Adrenal gland (tissue), 12 donors: ENCODE results near the gene FBXW5. TPM values are rescaled to one million over a fixed set of nuclear protein-coding genes. Genes with fewer than 3 reads are reported as not detected.

ENCODE experiments used
- DNase-seq, 7 donors: peaks; one replicate each; pipeline ENCODE4 v3.0.0-alpha.2; 2019 to 2020
- H3K27ac ChIP-seq, 5 donors: fragments of 200-600 bp; sonication (generic) in 4 of 5; 1 replicate in 3 of 5; 2 replicates in 2 of 5; pipeline versions ENCODE4 v1.5.1 to v1.8.0; 2016 to 2020; ENCODE audit warnings: mild to moderate bottlenecking in 1 of 5
- H3K27me3 ChIP-seq: fragments of 200-600 bp; 2 replicates; pipeline ENCODE4 v1.8.0; 2021
- H3K36me3 ChIP-seq, 2 donors: fragments of 200-600 bp; replicated peaks in 1 of 2; 1 replicate in 1 of 2; 2 replicates in 1 of 2; pipeline versions ENCODE4 v1.5.1 to v1.8.0; 2018 to 2022
- H3K4me1 ChIP-seq, 2 donors: fragments of 200-600 bp; replicated peaks in 1 of 2; 1 replicate in 1 of 2; 2 replicates in 1 of 2; pipeline versions ENCODE4 v1.5.1 to v1.8.0; 2018 to 2021
- H3K4me3 ChIP-seq, 4 donors: fragments of 200-600 bp; sonication (generic) in 3 of 4; one replicate each; pipeline ENCODE4 v1.5.1; 2016 to 2018
- H3K9me3 ChIP-seq, 3 donors: fragments of 200-600 bp; sonication (generic) in 1 of 3; replicated peaks in 1 of 3; 1 replicate in 2 of 3; 2 replicates in 1 of 3; pipeline versions ENCODE4 v1.5.1 to v1.8.0; 2016 to 2021
- POLR2A ChIP-seq, 2 donors: fragments of 450-650 bp; IDR thresholded peaks; one replicate each; pipeline ENCODE4 v1.6.1; 2017; ENCODE audit warnings: antibody characterized with exemption in 2 of 2, mild to moderate bottlenecking in 2 of 2, moderate library complexity in 1 of 2
- WGBS, 4 donors: extraction: QIAGEN DNeasy Blood & Tissue Kit in 2 of 4; methylation state at CpG; one replicate each; pipeline versions ENCODE4 v1.1.5 to v1.1.7; 2013 to 2017; 5-methylcytosine and 5-hydroxymethylcytosine counted together
- intact Hi-C, 2 donors: fragments of 100-400 bp; cut with DNase I; formaldehyde crosslinking; loops; one replicate each; pipeline versions ENCODE4 v1.14.1 to v1.15.0; 2022 to 2023
- polyA plus RNA-seq, 3 donors: library from polyadenylated mRNA; stranded (reverse); fragments of 200-250 nt in 2 of 3; fragments of 350-450 nt in 1 of 3; fragmentation: Illumina TruSeq in 1 of 3; extraction: RNeasy Lipid Tissue Mini Kit (QIAGEN cat#74804) in 1 of 3; gene quantifications; one replicate each; pipeline ENCODE4 v1.2.3, GENCODE V29; 2013 to 2014
- total RNA-seq, 9 donors: library from RNA; depleted of rRNA in 4 of 9; stranded (reverse); fragments of >200 nt in 4 of 9; fragments of 120-200 nt in 1 of 9; fragmentation: NEBNext Ultra II Directional in 1 of 9; extraction: Animal tissue kit (Norgen Biotek cat#: 25700) in 1 of 9; gene quantifications; one replicate each; pipeline versions ENCODE4 v1.1.0 to v1.2.4, GENCODE V29; 2013 to 2023
- TF ChIP-seq, protein P1 (sequence below), 6 experiments: fragments of 450-650 bp in 4 of 6; fragments of 200-600 bp in 2 of 6; sonication (generic) in 1 of 6; IDR thresholded peaks; 1 replicate in 5 of 6; 2 replicates in 1 of 6; pipeline versions ENCODE4 v1.5.1 to v1.8.0; 2016 to 2021; ENCODE audit warnings: antibody characterized with exemption in 6 of 6, mild to moderate bottlenecking in 2 of 6, moderate library complexity in 1 of 6
- donor health status: healthy with polysubstance abuse.
- donor health status: Bipolar disorder and iron deficiency.
- donor health status: DM: yes; HTN: yes; CAD: no.
- donor health status: DM: no; HTN: no; CAD: no.
- donor health status: DM: no; HTN: no; CAD: no.
- donor health status: DM: yes; HTN: yes; CAD: no.

Gene FBXW5
- total and polyA plus RNA-seq, 12 donors: 19.2 to 257 (median 139) TPM

GRCh38 chr9:136957901-136958300, 13.4 kb upstream of the FBXW5 start:
- no peak for DNase-seq
- no peak overlapping the region for H3K4me3 ChIP-seq
- H3K27me3 ChIP-seq: no peaks in the 10 kb centered on the region
- no peaks in the 10 kb centered on the region for H3K9me3 ChIP-seq
- intact Hi-C loops: loop anchor here in 1 of 2 donors (5.0 kb wide), 1 partner anchor 64 kb away; no protein-coding TSS in a partner anchor
- no peak overlapping the region for H3K27ac ChIP-seq
- 89 to 96% (median 93%) methylated on average over 5 to 6 of the region's 6 CpGs for WGBS, 4 donors
- peaks cover 0 to under 1% of the 10 kb centered on the region in 2 donors for H3K4me1 ChIP-seq
- no peak for TF ChIP-seq POLR2A (IDR thresholded peaks at IDR 0.05)
- TF ChIP-seq, protein P1, sequence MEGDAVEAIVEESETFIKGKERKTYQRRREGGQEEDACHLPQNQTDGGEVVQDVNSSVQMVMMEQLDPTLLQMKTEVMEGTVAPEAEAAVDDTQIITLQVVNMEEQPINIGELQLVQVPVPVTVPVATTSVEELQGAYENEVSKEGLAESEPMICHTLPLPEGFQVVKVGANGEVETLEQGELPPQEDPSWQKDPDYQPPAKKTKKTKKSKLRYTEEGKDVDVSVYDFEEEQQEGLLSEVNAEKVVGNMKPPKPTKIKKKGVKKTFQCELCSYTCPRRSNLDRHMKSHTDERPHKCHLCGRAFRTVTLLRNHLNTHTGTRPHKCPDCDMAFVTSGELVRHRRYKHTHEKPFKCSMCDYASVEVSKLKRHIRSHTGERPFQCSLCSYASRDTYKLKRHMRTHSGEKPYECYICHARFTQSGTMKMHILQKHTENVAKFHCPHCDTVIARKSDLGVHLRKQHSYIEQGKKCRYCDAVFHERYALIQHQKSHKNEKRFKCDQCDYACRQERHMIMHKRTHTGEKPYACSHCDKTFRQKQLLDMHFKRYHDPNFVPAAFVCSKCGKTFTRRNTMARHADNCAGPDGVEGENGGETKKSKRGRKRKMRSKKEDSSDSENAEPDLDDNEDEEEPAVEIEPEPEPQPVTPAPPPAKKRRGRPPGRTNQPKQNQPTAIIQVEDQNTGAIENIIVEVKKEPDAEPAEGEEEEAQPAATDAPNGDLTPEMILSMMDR (IDR thresholded peaks at IDR 0.05): no peak
- H3K36me3 ChIP-seq: no peaks in the 10 kb centered on the region

DNA sequence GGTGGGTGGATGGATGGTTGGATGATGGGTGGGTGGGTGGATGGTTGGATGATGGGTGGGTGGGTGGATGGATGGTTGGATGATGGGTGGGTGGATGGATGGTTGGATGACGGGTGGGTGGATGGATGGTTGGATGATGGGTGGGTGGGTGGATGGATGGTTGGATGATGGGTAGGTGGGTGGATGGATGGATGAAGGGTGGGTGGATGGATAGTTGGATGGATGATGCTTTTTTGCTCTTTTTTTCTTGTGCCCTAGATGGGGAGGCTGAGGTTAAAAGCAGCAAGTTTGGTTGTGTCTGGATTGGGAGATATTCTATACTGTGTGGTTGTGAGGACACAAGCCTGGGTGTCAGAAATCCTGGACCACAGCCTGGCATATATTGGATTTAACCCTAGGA, 12.9 kb upstream of the FBXW5 start:
- Histone ChIP-seq H3K4me3 (no peak overlapping the region), H3K4me1 (peaks cover 0 to 5% of the 10 kb centered on the region in 2 donors), H3K36me3 (no peaks in the 10 kb centered on the region), H3K9me3 (no peaks in the 10 kb centered on the region), H3K27me3 (no peaks in the 10 kb centered on the region), H3K27ac (no peak overlapping the region)
- intact Hi-C loops: loop anchor here in 1 of 2 donors (5.0 kb wide), 1 partner anchor 65 kb away; no protein-coding TSS in a partner anchor
- 82 to 100% (median 90%) methylated on average over 1 of the region's 1 CpG for WGBS, 4 donors
- TF ChIP-seq, protein P1 (IDR thresholded peaks at IDR 0.05): no peak
- TF ChIP-seq POLR2A (IDR thresholded peaks at IDR 0.05): no peak
- DNase-seq: no peak

DNA sequence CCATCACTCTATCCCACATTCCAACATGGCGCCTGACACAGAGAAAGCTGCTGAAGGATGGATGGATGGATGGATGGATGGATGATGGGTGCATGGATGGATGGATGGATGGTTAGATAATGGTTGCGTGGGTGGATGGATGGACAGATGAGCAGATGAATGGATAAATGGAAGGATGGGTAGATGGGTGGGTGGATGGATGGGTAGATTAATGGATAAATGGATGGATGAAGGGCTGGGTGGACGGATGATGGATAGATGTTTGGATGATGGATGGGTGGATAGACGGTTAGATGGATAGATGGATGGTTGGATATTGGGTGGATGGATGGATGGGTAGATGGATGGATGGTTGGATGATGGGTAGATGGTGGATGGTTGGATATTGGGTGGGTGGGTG, 12.1 kb upstream of the FBXW5 start:
- DNase-seq: no peak
- TF ChIP-seq, protein P1 (IDR thresholded peaks at IDR 0.05): no peak
- TF ChIP-seq POLR2A (IDR thresholded peaks at IDR 0.05): no peak
- no peaks in the 10 kb centered on the region for H3K9me3 ChIP-seq
- 93 to 100% (median 94%) methylated on average over 4 of the region's 4 CpGs for WGBS, 4 donors
- no peak overlapping the region for H3K27ac ChIP-seq
- intact Hi-C loops: loop anchor here in 1 of 2 donors (5.0 kb wide), 1 partner anchor 66 kb away; no protein-coding TSS in a partner anchor
- no peak overlapping the region for H3K4me3 ChIP-seq
- H3K27me3 ChIP-seq: no peaks in the 10 kb centered on the region
- peaks cover 0 to 14% of the 10 kb centered on the region in 2 donors for H3K4me1 ChIP-seq
- H3K36me3 ChIP-seq: no peaks in the 10 kb centered on the region

DNA sequence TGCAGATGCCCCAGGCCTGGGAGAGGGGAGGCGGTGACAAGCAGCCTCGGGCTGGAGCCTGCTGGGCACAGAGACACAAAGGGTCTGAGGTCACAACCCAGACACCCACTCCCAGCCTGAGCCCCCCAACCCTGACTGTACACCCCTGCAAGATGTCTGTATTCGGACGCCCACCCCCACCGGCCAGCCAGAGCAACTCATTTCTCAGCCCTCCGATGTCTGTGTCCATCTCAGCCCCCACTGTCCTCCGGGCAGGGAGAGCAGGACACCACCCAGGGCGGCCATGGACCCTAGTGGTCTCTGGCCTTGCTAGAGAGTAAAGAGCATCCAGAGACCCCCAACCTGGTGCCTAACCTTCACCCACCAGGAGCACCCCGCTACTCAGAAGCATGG, 11.4 kb upstream of the FBXW5 start:
- DNase-seq: no peak
- intact Hi-C loops: loop anchor here in 1 of 2 donors (5.0 kb wide), 1 partner anchor 66 kb away; no protein-coding TSS in a partner anchor
- Histone ChIP-seq H3K4me3 (no peak overlapping the region), H3K9me3 (no peaks in the 10 kb centered on the region), H3K27me3 (no peaks in the 10 kb centered on the region), H3K4me1 (peaks cover 0 to 16% of the 10 kb centered on the region in 2 donors), H3K36me3 (no peaks in the 10 kb centered on the region), H3K27ac (no peak overlapping the region)
- WGBS, 4 donors: 94 to 100% (median 97%) methylated on average over 1 to 9 of the region's 9 CpGs
- TF ChIP-seq, protein P1 (IDR thresholded peaks at IDR 0.05): no peak
- TF ChIP-seq POLR2A (IDR thresholded peaks at IDR 0.05): no peak
